GM12875 (cell line): ENCODE measurements around the gene A1BG.
"Not testable (repeated sequence)": the region's sequence is repeated elsewhere in the genome, so short reads cannot be mapped to it uniquely, and the experiment has no call there.

ENCODE experiments used
- H3K4me3 ChIP-seq: one replicate; pipeline ENCODE4 v1.5.1; 2011; ENCODE audit warnings: low read depth, low read length, control low read depth
- CTCF ChIP-seq: IDR thresholded peaks from 2 replicates; pipeline ENCODE4 v1.5.1; 2011; ENCODE audit warnings: low read depth, mild to moderate bottlenecking, control low read depth, inconsistent platforms, low read length, moderate library complexity, borderline replicate concordance; ENCODE audit not compliant: insufficient read depth

Gene A1BG

GRCh38 chr19:58326501-58326913, 26.8 kb downstream of the A1BG start:
- TF ChIP-seq CTCF = no peak
- H3K4me3 ChIP-seq = peak overlapping the region; percentile 71

GRCh38 chr19:58325311-58326022, 27.8 kb downstream of the A1BG start:
- no peak for TF ChIP-seq CTCF
- H3K4me3 ChIP-seq = no peak overlapping the region

- no peak overlapping the region for H3K4me3 ChIP-seq
Observed at GRCh38 chr19:58319241-58319640, 34.1 kb downstream of the A1BG start.

DNA sequence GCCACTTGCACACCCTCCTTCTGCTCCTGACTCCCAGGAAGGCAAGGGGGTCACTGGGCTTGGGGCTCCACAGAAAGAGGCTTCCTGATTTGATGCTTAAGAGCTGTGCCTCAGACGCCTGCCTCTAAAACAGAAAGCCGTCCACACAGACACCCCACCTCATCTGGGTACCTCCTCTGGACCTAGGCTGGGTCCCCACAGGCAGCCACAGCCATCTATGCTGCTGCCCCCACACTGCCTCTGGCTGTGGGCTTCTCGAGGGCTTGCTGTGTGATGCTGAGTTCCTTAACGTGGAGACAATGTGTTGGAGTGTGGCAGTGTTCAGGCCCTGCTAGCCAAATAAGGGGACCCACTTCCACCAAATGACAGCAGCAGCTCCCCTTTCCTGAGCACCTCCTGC, 35.0 kb downstream of the A1BG start:
- TF ChIP-seq CTCF = no peak
- H3K4me3 ChIP-seq = no peak overlapping the region

More at GRCh38 chr19:58319241-58319640, 34.1 kb downstream of the A1BG start:
- no peak for TF ChIP-seq CTCF

- H3K4me3 ChIP-seq = no peak overlapping the region
- no peak for TF ChIP-seq CTCF
Observed at GRCh38 chr19:58317476-58318072, 35.7 kb downstream of the A1BG start.

DNA sequence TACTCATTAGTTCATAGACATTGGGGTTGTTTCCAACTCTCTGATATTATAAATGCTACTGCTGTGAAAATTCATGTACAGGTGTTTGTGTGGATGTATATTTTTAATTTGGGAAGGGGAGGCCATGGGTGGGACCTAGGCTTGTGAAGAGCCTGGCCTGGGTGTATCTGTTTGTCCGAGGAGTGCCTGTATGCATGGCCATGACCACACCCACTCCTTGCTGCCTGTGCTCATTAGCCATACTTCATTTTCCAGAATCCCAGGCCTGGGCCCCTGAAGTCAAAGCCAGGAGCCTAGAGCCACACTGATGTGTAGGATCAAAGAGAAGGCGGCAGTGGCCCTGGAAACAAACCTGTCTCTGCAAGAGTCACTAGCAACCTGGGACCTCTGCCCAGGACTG, 37.7 kb downstream of the A1BG start:
- no peak for TF ChIP-seq CTCF
- H3K4me3 ChIP-seq = no peak overlapping the region

DNA sequence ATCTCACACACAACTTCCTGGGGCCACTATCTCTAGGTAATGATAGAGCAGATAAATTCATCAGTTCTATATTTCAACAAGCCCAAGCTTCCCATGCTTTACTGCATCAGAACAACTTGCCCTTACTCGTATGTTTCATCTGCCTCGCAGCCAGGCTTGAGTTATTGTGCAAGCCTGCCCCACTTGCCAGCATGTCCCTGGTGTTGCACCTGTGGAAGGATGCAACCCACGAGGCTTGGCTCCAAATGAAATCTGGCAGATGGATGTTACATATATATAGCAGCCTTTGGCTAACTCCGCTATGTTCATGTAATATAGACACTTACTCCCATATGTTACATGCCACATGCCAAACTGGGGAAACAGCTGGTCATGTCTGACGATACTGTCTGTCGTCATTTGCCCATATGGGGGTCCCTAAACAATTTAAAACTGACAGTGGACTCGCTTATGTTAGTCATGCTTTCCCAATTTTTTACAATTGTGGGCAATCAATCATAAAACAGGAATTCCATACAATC, 41.9 kb downstream of the A1BG start:
- no peak for TF ChIP-seq CTCF
- no peak overlapping the region for H3K4me3 ChIP-seq

GRCh38 chr19:58310685-58311084, 42.6 kb downstream of the A1BG start:
- H3K4me3 ChIP-seq = not testable (repeated sequence)
